ENCODE data around the gene MANSC1. TPM values are rescaled to one million over a fixed set of nuclear protein-coding genes. Genes with fewer than 3 reads are reported as not detected.

The MANSC1 gene
- total RNA-seq, 1 experiment from 2014 or later: 9.1 TPM

DNA sequence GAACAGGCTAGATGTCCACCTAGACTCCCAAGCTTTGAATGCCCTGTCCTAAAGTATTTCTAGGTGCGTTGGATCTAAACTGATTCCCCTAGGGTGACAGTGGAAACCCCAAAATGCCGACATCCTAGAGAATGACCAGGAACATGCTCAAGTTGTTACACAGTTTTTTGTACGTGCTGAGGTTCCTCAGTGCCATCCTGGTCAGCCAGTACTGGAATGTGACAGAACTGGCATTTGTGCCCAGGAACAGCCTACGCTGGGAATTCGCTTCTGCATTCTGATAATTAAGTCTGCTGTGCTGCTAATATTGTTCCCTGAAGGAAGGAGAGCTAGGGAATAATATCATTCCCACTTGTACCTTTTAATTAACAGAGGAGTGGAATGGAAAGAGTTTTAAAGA is 47.1 kb upstream of the MANSC1 start:
- no CpG with 5 or more reads among the region's 5 CpGs for WGBS (ENCODE audit: extremely low coverage, insufficient read length, low lambda C conversion rate)
- Mint-ChIP-seq H3K9me3 (peaks cover 2 to 3% of the 10 kb centered on the region in 2 experiments; a peak in 1 of 5 replicates), H3K4me3 (no peak overlapping the region), H3K27ac (no peak overlapping the region; a peak in 1 of 7 replicates), H3K4me1 (peaks cover 41 to 43% of the 10 kb centered on the region in 2 experiments), H3K36me3 (ENCODE audit: insufficient read depth in 1 of 3, low read depth in 3 of 3) (peaks cover 2 to 14% (median 3%) of the 10 kb centered on the region in 3 experiments; a peak in 6 of 7 replicates), H3K27me3 (ENCODE audit: low read depth) (no peaks in the 10 kb centered on the region)
- Histone ChIP-seq H2BK12ac (ENCODE audit: insufficient read length, low read depth, low read length) (no peak overlapping the region), H2BK15ac (ENCODE audit: low read depth, low read length) (no peak overlapping the region), H3K18ac (ENCODE audit: insufficient read length, low read depth, low read length) (no peak overlapping the region), H3K23me2 (ENCODE audit: insufficient read length, low read depth, low read length, poor library complexity, severe bottlenecking) (no peaks in the 10 kb centered on the region), H4K5ac (ENCODE audit: insufficient read length, low read depth, low read length) (no peak overlapping the region), H3K79me2 (ENCODE audit: insufficient read depth, low read length) (no peaks in the 10 kb centered on the region), H2BK20ac (ENCODE audit: low read depth, low read length, poor library complexity, severe bottlenecking) (no peak overlapping the region), H2BK5ac (ENCODE audit: insufficient read length, low read length) (no peak overlapping the region), H3K4me1 (ENCODE audit: insufficient read depth, low read length) (peaks cover 8% of the 10 kb centered on the region; the same call in 1 of the 2 replicates), H3K23ac (ENCODE audit: insufficient read length, low read depth, low read length) (no peak overlapping the region), H3K4ac (ENCODE audit: low read depth, low read length) (no peak overlapping the region), H3K27me3 (ENCODE audit: insufficient read depth, low read length) (no peaks in the 10 kb centered on the region), H4K91ac (ENCODE audit: insufficient read length, low read depth, low read length) (no peak overlapping the region), H3K79me1 (ENCODE audit: insufficient read depth, low read depth, low read length, poor library complexity, severe bottlenecking) (no peaks in the 10 kb centered on the region), H3K56ac (ENCODE audit: insufficient read length, low read depth, low read length) (no peak overlapping the region), H4K20me1 (ENCODE audit: control insufficient read depth, insufficient read depth, insufficient read length) (no peaks in the 10 kb centered on the region), H2BK120ac (ENCODE audit: low read depth, low read length, poor library complexity, severe bottlenecking) (no peak overlapping the region), H2AFZ (ENCODE audit: low read length) (no peak overlapping the region), H3K9ac (ENCODE audit: extremely low read depth, insufficient read length, low read length) (no peak overlapping the region), H3K14ac (ENCODE audit: insufficient read depth, low read length) (no peak overlapping the region), H3K4me2 (ENCODE audit: insufficient read depth, insufficient read length, low read length) (no peak overlapping the region), H3K27ac (ENCODE audit: insufficient read length, low read depth, low read length) (no peak overlapping the region), H4K8ac (replicated peaks; ENCODE audit: insufficient read length, low read depth, low read length) (no peak overlapping the region), H2AK5ac (ENCODE audit: insufficient read length, low read length) (no peak overlapping the region), H3K9me3 (ENCODE audit: control insufficient read depth, low read depth, low read length) (no peaks in the 10 kb centered on the region), H3T11ph (ENCODE audit: low read length) (no peak overlapping the region)
- no peak for TF ChIP-seq CTCF (conservative IDR thresholded peaks at IDR 0.05)
- no peak for DNase-seq
